Uterus (tissue), 3 donors: ENCODE results near the gene TARP.

Experiments used
- DNase-seq, 2 donors: peaks; one replicate each; pipeline ENCODE4 v3.0.0-alpha.2; 2019 to 2020
- H3K27ac ChIP-seq, 2 donors: fragments of 200-600 bp; sonication (generic); 1 replicate in 1 of 2; 2 replicates in 1 of 2; pipeline ENCODE4 v1.5.1; 2016 to 2018
- H3K27me3 ChIP-seq, 2 donors: fragments of 200-600 bp; sonication (generic); one replicate each; pipeline ENCODE4 v1.5.1; 2018 to 2019; ENCODE audit warnings: control low read depth in 1 of 2
- H3K36me3 ChIP-seq, 2 donors: fragments of 200-600 bp; sonication (generic); one replicate each; pipeline ENCODE4 v1.5.1; 2019; ENCODE audit warnings: control low read depth in 1 of 2
- H3K4me1 ChIP-seq, 2 donors: fragments of 200-600 bp; sonication (generic); one replicate each; pipeline ENCODE4 v1.5.1; 2018 to 2019; ENCODE audit warnings: control low read depth in 1 of 2
- H3K4me3 ChIP-seq, 2 donors: fragments of 200-600 bp; sonication (generic); 1 replicate in 1 of 2; 2 replicates in 1 of 2; pipeline ENCODE4 v1.5.1; 2018 to 2019; ENCODE audit warnings: mild to moderate bottlenecking in 1 of 2
- H3K9me3 ChIP-seq, 2 donors: fragments of 200-600 bp; sonication (generic); one replicate each; pipeline ENCODE4 v1.5.1; 2019; ENCODE audit warnings: control low read depth in 1 of 2
- POLR2A ChIP-seq, 2 donors: fragments of 450-650 bp; IDR thresholded peaks; one replicate each; pipeline ENCODE4 v1.6.1; 2016; ENCODE audit warnings: antibody characterized with exemption in 2 of 2, mild to moderate bottlenecking in 1 of 2, moderate library complexity in 1 of 2
- intact Hi-C: fragments of 100-400 bp; cut with DNase I; formaldehyde crosslinking; loops from one replicate; pipeline ENCODE4 v1.15.1; 2023; ENCODE audit warnings: low total_unique reads
- TF ChIP-seq, protein P1 (sequence below), 4 experiments: fragments of 200-600 bp in 2 of 4; fragments of 450-650 bp in 2 of 4; sonication (generic) in 2 of 4; IDR thresholded peaks; one replicate each; pipeline ENCODE4 v1.5.1; 2016 to 2019; ENCODE audit warnings: antibody characterized with exemption in 4 of 4, mild to moderate bottlenecking in 2 of 4, moderate library complexity in 1 of 4
- donor health status: DM: yes; HTN: yes; CAD: no.

TARP gene

DNA sequence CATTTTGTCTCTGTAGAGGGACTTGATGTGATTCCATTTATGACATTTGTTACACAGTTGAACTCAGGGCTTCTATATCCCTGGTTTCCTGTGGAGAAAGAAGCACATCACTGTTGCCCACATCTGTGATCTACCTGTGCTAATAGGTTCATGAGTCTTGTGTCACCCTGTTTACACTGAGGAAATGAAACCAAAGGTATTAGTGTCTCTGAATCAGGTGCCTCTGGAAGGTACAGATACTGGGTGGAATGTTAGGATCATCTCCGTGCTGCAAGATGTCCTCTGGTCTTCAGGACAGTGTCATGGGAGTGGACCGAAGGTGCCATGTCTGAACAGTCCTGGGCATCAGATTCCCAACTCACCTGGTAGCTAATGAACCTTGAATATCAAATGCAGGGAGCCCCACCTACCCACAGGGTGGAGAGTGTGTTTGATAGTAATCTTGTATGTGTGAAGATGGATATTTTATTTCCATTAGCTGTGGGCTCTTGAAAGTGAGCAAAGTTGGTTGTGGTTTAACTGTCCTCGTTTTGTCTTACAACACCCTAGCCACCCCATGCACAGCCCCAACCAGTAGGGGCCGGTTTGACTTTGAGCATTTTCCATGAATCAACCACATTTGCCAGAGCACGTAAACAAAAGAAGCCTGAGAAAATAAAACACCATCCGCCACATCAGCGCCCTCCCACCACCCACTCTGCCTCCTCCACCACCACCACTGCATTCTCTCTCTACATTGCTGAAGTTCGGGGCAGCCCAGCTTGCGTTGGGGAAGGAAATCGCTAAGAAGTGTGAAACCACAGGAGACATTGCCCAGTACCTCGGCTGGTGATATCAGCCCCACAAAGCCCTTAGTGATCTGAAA, 40.7 kb downstream of the TARP start:
- no peak for DNase-seq
- intact Hi-C loops, result no loop called here

DNA sequence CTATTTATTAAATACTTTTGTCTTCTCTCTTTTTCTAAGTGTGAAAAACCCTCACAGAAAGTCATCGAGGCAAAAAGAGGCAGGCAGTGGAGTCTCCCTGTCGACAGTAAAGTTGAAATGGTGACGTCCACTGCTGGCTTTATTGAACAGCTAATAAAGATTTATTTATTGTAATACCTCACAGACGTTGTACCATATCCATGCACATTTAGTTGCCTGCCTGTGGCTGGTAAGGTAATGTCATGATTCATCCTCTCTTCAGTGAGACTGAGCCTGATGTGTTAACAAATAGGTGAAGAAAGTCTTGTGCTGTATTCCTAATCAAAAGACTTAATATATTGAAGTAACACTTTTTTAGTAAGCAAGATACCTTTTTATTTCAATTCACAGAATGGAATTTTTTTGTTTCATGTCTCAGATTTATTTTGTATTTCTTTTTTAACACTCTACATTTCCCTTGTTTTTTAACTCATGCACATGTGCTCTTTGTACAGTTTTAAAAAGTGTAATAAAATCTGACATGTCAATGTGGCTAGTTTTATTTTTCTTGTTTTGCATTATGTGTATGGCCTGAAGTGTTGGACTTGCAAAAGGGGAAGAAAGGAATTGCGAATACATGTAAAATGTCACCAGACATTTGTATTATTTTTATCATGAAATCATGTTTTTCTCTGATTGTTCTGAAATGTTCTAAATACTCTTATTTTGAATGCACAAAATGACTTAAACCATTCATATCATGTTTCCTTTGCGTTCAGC, 43.4 kb downstream of the TARP start:
- intact Hi-C loops, result loop anchor here (10.0 kb wide), 2 partner anchors 125 to 325 kb away; no protein-coding TSS in a partner anchor
- no peak for DNase-seq
- H3K27ac ChIP-seq, result peak overlapping the region; percentile 30 to 52
- H3K27me3 ChIP-seq, result no peaks in the 10 kb centered on the region
- TF ChIP-seq, protein P1, sequence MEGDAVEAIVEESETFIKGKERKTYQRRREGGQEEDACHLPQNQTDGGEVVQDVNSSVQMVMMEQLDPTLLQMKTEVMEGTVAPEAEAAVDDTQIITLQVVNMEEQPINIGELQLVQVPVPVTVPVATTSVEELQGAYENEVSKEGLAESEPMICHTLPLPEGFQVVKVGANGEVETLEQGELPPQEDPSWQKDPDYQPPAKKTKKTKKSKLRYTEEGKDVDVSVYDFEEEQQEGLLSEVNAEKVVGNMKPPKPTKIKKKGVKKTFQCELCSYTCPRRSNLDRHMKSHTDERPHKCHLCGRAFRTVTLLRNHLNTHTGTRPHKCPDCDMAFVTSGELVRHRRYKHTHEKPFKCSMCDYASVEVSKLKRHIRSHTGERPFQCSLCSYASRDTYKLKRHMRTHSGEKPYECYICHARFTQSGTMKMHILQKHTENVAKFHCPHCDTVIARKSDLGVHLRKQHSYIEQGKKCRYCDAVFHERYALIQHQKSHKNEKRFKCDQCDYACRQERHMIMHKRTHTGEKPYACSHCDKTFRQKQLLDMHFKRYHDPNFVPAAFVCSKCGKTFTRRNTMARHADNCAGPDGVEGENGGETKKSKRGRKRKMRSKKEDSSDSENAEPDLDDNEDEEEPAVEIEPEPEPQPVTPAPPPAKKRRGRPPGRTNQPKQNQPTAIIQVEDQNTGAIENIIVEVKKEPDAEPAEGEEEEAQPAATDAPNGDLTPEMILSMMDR (IDR thresholded peaks at IDR 0.05), result no peak
- no peak overlapping the region for H3K4me3 ChIP-seq
- H3K4me1 ChIP-seq, result no peaks in the 10 kb centered on the region
- H3K9me3 ChIP-seq, result no peaks in the 10 kb centered on the region
- H3K36me3 ChIP-seq, result no peaks in the 10 kb centered on the region

More for the DNA sequence above, 40.7 kb downstream of the TARP start:
- no peaks in the 10 kb centered on the region for H3K4me1 ChIP-seq
- H3K27me3 ChIP-seq, result no peaks in the 10 kb centered on the region
- no peak overlapping the region for H3K27ac ChIP-seq
- H3K9me3 ChIP-seq, result no peaks in the 10 kb centered on the region
- H3K4me3 ChIP-seq, result no peak overlapping the region
- H3K36me3 ChIP-seq, result no peaks in the 10 kb centered on the region
- no peak for TF ChIP-seq POLR2A (IDR thresholded peaks at IDR 0.05)
- TF ChIP-seq, protein P1 (IDR thresholded peaks at IDR 0.05), result no peak

DNA sequence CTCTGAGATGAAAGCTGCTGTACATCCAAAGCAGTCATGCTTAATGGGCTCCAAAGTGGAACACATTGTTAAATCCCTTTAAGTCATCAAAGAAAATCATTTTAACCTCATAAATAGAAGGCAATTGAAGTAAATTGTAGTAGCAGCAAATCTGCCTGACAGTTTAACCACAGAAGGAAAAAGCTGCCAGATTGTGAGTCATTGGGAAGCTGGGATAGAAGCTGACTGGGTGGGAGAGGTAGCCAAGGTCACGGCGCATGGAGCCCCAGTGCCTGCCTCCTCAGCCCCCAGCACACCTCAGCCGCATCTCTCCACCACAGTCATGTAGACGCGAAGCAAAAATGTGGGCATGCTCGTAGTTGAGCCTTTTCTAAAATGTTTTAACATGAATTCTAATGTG, 44.0 kb downstream of the TARP start:
- peak in 1 of 2 donors; percentile 49 for DNase-seq
- Histone ChIP-seq H3K9me3 (no peaks in the 10 kb centered on the region), H3K4me3 (no peak overlapping the region), H3K27me3 (no peaks in the 10 kb centered on the region), H3K36me3 (no peaks in the 10 kb centered on the region), H3K4me1 (no peaks in the 10 kb centered on the region), H3K27ac (peak overlapping the region; percentile 30 to 52)
- intact Hi-C loops, result loop anchor here (10.0 kb wide), 2 partner anchors 125 to 325 kb away; no protein-coding TSS in a partner anchor
- no peak for TF ChIP-seq POLR2A (IDR thresholded peaks at IDR 0.05)
- TF ChIP-seq, protein P1 (IDR thresholded peaks at IDR 0.05), result no peak

DNA sequence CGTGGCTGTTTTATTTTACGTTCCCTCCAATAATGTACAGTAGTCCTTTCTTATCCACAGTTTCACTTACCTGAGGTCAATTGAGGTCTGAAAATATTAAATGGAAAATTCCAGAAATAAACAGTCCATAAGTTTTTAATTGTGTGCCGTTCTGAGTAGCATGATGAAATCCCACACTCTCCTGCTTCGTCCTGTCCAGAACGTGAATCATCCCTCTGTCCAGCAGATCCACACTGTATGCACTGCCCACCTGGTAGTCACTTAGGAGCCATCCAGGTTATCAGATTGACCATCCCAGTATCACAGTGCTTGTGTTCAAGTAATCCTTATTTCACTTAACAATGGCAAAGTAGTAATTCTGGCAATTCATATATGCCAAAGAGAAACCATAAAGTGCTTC, 49.0 kb downstream of the TARP start:
- Histone ChIP-seq H3K27me3 (no peaks in the 10 kb centered on the region), H3K4me1 (no peaks in the 10 kb centered on the region), H3K4me3 (no peak overlapping the region), H3K27ac (no peak overlapping the region), H3K9me3 (no peaks in the 10 kb centered on the region), H3K36me3 (no peaks in the 10 kb centered on the region)
- intact Hi-C loops, result loop anchor here (10.0 kb wide), 2 partner anchors 120 to 320 kb away; no protein-coding TSS in a partner anchor
- DNase-seq, result no peak
- TF ChIP-seq, protein P1 (IDR thresholded peaks at IDR 0.05), result no peak
- TF ChIP-seq POLR2A (IDR thresholded peaks at IDR 0.05), result no peak

DNA sequence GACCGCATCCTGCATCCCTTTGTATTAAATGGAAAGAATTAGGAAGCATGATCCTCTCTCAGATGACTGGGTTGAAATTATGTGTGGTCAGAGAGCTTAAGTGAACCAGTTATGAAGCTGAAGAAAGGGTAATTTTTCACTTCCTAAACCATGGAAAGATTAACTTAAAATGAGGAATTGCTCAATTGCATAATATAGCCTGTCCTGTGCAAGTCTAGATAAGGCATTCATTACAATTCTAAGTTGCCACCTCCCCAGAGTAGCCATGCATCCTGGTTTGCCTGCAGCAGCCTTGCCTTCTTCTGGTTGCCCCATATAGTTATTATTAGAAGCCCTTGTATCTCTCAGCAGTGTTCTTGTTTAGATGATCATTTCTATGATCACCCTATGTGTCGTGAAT, 50.1 kb downstream of the TARP start:
- Histone ChIP-seq H3K4me1 (no peaks in the 10 kb centered on the region), H3K9me3 (no peaks in the 10 kb centered on the region), H3K36me3 (no peaks in the 10 kb centered on the region), H3K27ac (no peak overlapping the region), H3K27me3 (no peaks in the 10 kb centered on the region), H3K4me3 (no peak overlapping the region)
- TF ChIP-seq, protein P1 (IDR thresholded peaks at IDR 0.05), result no peak
- no peak for DNase-seq
- intact Hi-C loops, result loop anchor here (10.0 kb wide), 2 partner anchors 119 to 319 kb away; no protein-coding TSS in a partner anchor
